NCI-H510A (cell line): Measurements from ENCODE around the gene ST8SIA3.
"Not testable (repeated sequence)": the region's sequence is repeated elsewhere in the genome, so short reads cannot be mapped to it uniquely, and the experiment has no call there.

Source experiments
- DNase-seq: peaks from one replicate; lab custom pipeline; 2025; lab: John Stamatoyannopoulos, UW

Gene ST8SIA3

DNA sequence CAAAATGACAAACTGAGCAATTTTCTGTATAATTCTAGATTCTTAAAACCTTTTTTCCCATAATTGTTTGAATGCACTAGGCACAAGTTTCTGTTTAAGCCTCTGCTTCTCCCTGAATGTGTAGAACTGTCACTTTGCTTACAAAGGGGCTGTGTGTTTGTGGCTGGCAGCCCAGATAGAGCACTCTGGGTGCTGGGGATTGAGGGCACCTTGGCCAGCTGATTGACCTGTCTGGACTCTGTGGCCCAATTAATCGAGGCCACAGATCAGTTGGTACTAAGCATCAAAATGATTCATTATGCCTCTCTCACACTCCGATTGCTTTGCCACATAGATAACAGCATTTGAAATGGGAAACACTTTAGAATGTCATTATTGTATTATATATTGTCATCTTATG is 12.1 kb downstream of the ST8SIA3 start:
- DNase-seq = no peak

DNA sequence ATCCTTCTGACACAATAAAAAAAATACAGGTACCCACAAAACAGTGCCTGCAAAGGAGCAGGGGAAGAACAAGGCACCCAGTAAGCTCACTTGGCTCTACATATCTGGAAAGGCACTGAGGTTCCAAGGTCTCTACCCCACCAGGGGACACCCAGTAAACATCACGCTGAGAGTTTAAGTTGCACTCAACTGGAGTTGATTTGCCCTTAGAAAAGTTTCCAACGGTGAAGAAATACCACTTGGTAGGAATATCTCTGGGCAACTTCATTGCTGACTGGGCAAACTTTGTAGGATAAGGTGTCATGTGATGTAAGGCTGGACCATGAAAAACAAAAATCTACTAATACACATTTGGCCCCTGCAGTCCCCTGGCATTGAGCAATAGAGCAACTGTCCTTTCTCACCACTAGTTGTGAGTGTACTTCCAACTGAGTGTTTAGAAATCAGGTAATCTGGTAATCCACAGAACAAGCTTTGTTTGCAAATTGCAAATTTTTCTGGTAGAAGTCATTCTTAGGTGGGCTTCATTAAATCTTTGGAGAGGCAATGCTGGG is 14.2 kb downstream of the ST8SIA3 start:
- no peak for DNase-seq

DNA sequence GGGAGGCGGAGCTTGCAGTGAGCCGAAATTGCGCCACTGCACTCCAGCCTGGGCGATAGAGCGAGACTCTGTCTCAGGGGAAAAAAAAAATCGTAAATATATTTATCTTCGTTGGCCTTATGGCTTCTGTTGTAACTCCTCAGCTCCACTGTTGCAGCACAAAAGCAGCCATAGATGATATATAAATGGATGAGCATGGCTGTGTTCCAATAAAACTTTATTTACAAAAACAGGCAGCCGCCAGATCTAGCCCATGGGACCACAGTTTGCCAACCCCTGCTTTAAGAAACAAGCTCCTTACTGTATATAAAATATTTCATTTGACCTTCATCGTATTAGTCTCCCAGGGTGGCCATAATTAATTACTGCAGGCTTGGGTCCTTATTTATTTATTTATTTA is 20.1 kb downstream of the ST8SIA3 start:
- DNase-seq = no peak

DNA sequence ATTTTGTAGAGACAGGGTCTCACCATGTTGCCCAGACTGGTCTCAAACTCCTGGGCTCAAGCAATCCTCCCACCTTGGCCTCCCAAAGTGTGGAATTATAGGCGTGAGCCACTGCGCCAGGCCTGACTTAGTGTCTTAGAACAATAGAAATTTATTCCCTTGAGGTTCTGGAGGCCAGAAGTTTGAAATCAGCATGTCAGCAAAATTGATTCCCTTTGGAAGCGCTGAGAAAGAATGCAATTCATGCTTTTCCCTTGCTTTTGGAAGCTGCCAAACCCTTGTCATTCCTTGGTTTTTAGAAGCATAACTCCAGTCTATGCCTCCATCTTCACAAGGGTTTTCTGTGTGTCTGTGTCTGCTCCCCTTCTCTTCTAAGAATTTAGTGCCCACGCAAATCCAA is 20.7 kb downstream of the ST8SIA3 start:
- no peak for DNase-seq

DNA sequence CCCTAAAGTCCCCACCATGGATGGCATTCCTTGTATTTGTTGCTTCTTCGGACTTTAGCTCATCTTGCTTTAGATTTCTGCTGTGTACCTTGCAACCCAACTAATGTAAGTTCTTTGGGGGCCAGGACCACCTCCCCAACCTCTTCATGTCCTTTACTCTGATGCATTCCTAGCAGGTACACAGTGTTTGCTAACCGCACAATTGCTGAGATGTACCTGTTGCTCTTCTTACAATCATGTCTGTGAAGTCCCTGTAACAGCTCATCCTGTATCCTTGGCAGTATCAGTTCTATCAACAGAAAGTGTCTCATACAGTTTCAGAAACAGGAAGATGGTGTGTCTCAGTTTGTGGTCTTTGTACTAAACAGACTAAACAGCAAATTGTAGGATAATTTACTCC is 24.1 kb downstream of the ST8SIA3 start:
- no peak for DNase-seq

DNA sequence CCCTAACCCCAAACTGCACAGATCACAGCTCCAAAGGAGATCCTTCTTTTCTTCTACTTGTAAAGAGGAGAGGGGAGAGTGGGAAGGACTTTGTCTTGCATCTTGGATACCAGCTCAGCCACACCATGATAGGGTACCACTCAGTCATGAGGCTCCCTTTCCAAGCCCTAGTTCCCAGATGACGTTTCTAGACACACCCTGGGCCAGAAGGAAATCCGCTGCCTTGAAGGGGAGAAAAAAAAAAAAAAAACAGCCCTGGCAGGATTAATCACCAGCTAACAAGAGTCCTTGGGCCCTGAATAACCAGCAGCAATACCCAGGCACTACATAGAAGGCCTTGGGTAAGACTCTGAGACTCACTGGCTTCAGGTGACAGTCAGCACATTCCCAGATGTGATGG is 36.9 kb downstream of the ST8SIA3 start:
- no peak for DNase-seq

DNA sequence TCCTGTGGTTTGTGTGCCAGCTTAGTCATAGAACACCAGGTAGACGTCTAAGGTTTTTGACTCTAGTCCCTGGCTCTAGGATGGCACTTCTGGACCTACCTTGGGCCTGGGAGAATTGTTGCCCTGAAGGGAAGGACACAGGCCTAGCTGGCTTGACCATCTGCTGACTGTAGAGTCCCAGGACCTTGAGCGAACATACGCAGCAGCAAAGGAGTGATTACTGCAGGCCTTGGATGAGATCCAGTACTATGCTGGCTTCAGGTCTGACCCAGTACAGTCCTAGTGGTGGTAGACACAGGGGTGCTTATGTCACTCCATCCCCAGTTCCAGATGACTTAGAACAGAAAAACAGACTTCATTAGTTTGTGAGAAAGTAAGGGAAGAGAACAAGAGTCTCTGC is 37.7 kb downstream of the ST8SIA3 start:
- no peak for DNase-seq

DNA sequence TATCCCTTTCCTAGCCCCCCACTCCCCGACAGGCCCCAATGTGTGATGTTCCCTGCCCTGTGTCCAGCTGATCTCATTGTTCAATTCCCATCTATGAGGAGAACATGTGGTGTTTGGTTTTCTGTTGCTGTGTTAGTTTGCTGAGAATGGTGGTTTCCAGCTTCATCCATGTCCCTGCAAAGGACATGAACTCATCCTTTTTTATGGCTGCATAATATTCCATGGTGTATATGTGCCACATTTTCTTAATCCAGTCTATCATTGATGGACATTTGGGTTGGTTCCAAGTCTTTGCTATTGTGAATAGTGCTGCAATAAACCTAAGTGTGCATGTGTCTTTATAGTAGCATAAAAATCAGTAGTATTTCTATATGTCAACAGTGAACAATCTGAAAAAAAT is 42.4 kb downstream of the ST8SIA3 start:
- not testable (repeated sequence) for DNase-seq

DNA sequence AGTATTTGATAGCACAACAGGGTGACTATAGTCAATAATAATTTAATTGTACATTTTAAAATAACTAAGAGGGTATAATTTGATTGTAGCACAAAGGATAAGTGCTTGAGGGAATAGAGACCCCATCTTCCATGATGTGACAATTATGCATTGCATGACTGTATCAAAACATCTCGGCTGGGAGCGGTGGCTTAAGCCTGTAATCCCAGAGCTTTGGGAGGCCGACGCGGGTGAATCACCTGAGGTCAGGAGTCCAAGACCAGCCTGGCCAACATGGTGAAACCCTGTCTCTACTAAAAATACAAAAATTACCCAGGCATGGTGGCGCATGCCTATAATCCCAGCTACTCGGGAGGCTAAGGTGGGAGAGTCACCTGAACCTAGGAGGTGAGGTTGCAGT is 44.5 kb downstream of the ST8SIA3 start:
- DNase-seq = not testable (repeated sequence)

DNA sequence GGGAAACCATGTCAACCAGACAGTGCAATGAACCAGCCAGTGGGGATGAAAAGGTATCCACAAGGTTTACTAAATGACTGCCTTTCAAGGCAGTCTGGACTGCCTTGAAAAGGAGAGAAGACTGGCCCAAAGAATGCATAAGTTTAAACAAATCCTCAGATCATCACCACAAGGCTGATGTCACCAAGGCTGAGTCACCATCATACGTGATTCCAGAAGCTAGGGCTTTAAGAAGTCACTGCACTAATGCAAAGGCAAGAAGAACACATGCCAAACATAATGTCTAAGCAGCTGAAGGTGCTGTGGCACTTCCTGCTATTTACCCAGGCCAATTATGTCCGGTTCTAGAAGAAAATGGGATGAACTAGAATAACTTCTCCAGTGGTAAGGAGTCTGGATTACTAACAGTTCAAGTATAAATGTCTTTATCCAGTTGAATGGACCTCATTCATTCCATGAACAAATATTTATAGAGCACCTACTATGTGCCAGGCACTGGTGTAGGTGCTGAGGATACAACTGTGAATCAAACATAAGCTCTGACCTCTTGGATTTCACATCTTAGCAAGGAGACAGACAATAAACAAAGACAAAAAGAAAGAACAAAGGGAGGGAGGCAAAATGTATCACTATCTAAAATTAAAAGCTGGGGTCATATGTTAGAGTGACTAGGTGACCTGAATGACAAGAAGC is 45.2 kb downstream of the ST8SIA3 start:
- no peak for DNase-seq

DNA sequence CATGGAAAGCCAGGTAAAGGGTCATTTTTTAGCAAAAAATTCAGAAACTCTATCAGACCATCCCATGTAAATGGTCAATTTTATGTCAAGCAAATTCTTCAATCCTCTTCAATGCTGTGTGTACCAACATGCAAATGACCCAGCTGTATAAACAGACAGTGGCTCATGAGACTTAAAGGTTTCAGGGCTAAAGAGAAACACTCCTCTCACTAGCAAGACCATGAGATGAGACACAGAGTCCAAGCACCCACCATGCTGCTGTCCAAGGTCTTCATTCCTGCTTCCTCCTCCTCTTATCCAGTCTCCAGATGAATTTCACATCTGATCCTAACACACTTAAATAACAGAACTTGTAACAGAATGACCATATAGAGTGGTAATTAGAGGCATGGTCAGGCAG is 52.0 kb downstream of the ST8SIA3 start:
- no peak for DNase-seq

DNA sequence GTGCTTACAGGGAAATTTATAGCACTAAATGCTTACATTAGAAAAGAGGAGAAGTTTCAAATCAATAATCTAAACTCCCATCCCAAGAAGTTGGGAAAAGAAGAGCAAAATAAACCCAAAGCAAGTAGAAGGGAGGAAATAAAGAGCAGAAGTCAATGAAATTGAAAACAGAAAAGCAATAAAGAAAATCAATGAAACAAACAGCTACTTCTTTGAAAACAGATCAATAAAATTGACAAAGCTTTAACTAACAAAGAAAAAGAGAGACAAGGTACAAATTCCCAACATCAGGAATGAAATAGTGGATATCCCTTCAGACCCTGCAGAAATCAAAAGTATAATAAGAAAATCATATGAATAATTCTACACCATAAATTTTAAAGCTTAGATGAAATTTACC is 57.3 kb downstream of the ST8SIA3 start:
- DNase-seq = no peak

DNA sequence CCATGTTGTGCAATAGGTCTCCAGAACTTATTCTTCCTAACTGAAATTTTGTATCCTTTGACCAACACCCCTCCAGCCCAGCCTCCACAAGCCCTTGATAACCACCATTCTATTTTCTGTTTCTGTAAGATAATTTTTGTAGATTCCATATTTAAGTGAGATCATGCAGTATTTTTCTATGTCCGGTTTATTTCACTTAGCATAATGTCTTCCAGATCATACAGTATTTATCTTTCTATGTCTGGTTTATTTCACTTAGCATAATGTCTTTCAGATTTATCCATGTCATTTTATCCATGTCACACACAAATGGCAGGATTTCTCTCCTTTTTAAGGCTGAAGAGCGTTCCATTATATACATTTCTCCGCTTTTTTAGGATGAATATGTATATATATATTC is 58.4 kb downstream of the ST8SIA3 start:
- no peak for DNase-seq

DNA sequence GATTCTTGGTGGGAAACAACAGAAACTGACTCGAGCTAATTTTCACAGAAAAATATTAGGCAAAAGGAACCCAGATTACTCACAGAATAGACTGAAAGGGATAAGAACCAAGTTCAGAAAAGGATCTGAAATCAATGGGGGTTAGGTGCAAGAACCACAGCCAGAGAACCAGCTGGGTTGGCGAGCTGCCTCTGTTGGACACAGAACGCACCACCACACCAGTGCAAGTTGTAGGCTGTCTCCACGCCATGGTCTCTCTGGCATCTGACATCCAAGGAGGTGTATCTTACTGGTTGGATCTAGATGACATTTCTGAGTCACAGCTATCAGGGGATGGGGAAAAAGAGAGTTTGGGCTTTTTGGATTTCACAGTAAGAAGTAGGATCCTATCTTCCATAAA is 64.2 kb downstream of the ST8SIA3 start:
- DNase-seq = no peak
